Activated CD4-positive, alpha-beta T cell treated with anti-CD3 and anti-CD28 coated beads, Interleukin-2, Interleukin-6, amounts not matched to agents 100 ng/mL and 50 ng/mL, durations not matched to agents 16 hours and 8 hours (primary cell): ENCODE data around the gene C1QTNF6.

Experiments
- DNase-seq: peaks from one replicate; pipeline ENCODE4 v3.0.0-alpha.2; 2020

The C1QTNF6 gene

DNA sequence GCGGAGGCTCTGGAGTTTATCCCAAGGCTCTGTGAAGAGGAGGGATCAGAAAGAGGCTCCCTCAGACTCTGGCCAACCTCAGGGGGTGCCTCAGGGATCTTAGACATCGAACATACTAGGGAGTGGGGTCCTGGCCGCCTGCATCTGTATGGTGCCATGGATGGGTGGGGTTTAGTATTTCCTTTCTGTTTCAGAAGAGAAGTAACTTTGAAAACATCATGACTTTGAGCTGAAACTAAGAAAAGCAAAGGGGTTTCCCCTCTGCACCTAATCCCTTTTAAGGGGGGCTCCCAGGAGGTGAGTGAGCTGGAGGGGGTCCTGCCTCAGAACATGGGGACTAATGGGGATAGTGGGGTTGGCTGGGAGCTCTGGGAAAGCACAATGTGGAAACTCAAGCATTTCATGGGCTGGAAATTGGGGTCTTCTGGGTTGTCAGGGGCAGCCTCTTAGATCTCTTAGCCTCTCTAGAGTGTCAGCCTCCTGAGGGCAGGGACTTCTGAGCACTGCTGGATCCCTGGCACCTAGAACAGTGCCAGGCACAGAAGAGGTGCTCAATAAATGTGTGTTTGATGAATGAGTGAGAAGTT, 36.0 kb upstream of the C1QTNF6 start:
- no peak for DNase-seq

GRCh38 chr22:37222440-37222971, 34.5 kb upstream of the C1QTNF6 start:
- DNase-seq = peak; percentile 70

DNA sequence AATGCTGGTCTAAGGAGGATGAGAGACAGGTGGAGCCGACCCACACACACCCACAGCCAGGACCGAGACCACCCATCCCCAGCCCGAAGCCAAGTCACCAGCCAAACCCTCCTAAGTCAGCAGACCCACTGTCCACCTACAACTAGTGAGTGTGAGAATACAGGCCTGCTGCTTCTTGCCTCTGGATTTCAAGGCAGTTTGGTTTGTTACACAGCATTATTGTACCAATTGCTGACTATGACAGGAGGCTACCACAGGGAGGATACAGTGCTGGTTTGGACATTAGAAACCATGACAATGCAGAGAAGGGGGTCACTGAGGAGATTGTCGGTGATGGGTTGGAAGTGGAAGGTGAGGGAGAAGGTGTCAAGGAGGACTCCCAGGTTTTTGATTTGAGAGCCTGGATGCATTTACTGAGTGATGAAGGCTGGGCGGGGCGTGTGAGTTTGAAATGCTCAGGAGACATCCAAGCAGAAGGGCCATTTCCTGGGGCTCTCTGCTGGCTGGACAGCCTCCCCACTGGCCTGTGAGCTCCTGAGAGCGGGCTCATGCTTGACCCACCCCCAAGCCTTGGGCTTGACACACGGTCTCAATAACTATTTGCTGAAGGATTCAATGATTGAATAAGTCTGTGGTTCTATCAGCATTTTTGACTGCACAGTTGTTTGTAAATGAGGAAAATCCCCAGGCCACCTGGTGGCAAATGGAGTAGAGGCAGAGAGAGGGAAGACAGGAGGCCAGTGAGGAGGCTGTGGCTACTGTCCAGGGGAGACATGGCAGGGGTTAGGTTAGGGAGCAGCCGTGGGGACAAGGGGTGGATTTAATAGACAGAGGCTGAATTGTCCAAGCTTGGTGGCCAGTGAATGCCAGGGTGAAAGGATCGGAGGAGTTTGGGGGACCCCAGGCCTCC, 33.6 kb upstream of the C1QTNF6 start:
- DNase-seq = no peak

- DNase-seq = no peak
Measured at GRCh38 chr22:37220543-37220981, 32.5 kb upstream of the C1QTNF6 start.

- DNase-seq = no peak
Measured at GRCh38 chr22:37219533-37219932, 31.5 kb upstream of the C1QTNF6 start.

DNA sequence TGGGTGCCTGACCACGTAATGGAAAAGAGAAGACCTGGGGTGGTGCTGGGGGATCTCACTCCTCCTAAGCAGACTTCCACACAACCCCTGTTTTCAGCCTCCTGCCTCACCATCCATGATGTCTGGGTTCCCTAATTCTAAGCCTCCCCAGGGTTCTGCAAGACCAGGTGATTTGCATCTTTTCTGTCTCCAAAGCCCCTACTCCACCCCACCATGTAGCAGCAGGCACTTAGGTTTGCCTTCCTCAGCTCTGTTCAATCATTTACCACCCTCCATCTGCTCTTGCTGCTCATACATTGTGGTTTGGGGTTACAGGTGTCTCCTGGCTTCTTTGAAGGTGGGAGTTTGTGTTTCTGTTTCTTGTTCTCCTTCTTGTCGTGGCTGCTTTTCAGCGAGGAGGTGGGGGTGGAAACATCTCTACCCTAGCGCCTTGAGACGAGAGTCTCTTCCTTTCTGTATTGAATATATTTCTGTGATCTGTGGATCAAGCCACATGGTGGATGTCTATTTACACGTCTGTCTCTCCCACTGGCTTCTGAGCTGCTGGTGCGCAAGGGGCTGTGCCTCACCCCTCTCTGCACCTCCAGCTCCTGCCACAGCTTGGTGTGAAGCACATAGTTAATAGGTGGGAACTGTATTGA, 30.8 kb upstream of the C1QTNF6 start:
- DNase-seq = peak; percentile 61

- DNase-seq = no peak
Measured at GRCh38 chr22:37218399-37218770, 30.3 kb upstream of the C1QTNF6 start.

GRCh38 chr22:37215890-37216289, 27.8 kb upstream of the C1QTNF6 start:
- DNase-seq = no peak

DNA sequence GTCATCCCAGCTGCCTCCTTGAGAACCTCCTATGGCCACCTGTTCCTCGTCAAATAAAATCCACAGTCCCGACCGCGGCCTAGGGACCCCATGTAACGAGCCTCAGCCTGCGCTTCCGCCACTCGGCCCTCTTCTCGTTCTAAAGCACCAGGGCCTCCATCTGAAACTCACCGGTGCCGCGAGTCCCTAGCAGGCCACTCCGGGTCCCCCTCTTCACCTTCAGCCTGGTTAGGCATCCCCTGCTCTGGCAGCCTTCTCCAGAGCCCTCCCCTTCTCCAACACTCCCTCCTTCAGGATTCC, 26.6 kb upstream of the C1QTNF6 start:
- no peak for DNase-seq

GRCh38 chr22:37213941-37214730, 26.1 kb upstream of the C1QTNF6 start:
- no peak for DNase-seq

DNA sequence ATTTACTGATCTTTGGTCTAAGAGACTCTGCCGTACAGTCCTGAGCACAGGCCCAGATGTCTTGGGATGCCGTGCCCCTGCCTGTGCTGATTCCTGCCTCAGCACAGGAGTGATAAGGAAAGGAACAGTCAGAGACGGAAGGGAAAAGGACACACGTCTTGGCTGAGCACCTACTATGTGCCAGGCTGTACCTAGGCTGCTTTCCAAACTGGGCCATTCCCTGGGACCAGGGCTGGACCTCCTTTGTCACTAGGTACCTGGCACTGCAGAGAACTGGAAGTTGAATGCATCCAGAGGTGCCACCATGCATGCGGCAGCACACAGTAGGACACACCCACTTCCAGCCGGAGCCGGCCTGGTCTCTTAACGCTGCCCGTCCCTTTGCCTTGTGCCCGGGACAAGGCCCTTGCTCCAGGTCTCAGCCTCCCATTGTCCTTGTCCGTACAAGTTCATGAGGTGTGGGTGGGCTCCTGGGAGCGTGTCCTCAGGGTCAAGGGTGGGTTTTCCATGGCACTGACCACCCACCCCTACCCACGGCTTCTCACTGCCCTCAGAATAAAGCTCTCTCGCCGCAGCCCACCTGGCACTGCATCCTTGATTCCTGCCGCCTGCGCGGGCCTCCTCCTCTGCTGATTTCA, 25.3 kb upstream of the C1QTNF6 start:
- no peak for DNase-seq

GRCh38 chr22:37212174-37212906, 24.3 kb upstream of the C1QTNF6 start, which contains the start of gene SSTR3:
TSS of gene SSTR3 (minus strand) at chr22:37212477. CDS start at chr22:37207803, 4,674 bp downstream.
- no peak for DNase-seq

DNA sequence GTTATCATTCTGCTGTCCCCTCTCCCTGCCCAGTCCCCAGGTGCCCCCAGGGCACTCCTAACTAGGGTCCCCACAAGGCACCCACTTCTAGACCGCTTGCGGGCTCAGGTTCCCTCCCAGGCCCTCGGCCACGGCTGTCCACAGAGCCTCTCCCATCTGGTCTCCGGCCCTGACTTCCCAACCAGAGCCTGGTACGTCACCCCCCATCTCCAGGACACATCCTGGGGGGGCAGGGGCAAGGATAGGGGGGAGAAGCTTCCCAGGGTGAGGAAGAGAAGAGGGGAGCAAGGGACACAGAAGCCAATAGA, 23.8 kb upstream of the C1QTNF6 start:
- no peak for DNase-seq

GRCh38 chr22:37211075-37211865, 23.2 kb upstream of the C1QTNF6 start:
- DNase-seq = no peak

GRCh38 chr22:37210041-37210803, 22.2 kb upstream of the C1QTNF6 start:
- DNase-seq = no peak

DNA sequence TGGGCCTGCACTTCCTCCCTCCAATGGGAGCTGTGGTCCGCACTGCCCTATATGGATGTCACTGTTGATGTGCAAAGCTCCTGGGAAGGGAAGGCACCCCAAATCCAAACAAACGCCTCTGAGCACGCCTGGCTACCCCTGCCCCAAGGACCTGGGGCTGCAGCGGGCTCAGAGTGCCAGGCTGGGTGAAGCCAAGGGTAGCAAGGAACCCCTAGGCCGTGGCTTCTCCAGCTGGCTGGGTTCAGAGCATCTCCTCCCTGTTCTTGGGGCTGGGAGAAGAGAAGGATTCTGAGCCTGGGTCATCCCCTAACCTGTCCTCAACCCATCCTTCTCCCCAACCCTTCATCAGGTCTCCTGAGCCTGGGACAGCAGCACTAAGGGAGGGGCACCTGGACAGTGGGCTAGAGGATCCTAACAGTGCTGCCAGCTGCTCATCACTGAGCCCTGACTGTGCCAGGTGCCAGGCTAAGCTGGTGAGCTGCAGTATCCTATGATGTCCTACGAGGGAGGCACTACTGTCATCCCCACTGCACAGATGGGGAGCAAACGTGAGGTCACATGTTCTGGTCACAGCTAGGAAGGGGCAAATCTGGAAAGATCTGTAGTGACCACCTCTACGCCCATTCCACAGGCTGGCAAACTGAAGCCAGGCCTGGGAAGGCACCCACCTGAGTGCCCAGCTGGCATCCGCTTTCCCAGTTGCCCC, 21.2 kb upstream of the C1QTNF6 start:
- DNase-seq = no peak

DNA sequence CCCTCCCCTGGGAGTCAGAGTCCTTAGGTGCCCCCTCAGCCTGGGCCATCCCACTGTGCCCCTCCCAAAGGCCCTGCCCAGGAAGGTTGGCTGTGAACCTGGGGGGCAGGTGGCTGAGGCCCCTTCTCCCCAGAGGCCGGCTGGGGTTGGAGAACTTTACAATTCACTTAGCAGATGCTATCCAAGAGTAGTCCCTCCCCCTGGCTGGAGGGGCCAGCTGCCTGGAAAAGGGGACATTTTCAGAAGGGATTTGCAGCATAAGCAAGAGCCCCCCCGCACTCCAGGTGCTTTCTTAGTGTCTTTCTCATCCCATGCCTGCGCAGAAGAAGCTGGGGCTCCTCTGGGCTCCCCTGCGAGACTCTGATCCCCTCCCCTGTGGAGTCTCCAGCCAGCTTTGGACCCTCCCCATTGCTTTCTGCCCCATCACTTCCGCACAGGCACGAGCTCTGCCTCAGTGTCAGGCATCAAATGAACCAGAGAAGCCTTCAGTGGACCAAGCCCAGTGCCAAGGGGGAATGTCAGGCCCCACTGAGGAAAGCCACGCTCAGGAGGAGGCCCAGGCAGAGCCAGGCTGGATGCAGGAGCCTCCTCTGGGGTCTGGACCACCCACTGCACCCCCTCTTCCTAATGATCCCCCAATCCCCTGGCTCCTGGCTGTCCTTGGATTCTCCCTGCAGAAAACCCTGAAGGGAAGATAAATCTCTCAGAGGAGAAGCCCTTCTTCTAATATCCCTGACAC, 20.5 kb upstream of the C1QTNF6 start:
- DNase-seq = no peak

GRCh38 chr22:37207981-37208380, 19.9 kb upstream of the C1QTNF6 start:
- no peak for DNase-seq
